Measurements from ENCODE around the gene ZNF469. TPM values are rescaled to one million over a fixed set of nuclear protein-coding genes. Genes with fewer than 3 reads are reported as not detected.

The ZNF469 gene
- total and polyA plus RNA-seq, 9 of the 15 experiments (the other 6 are each of a cell fraction or from before 2014, with no cell fraction given) = 0.01 to 0.04 TPM; not detected in 7

- CTCF ChIA-PET (ENCODE audit: low intra/inter-chr PET ratio) = no interaction called here
- TF ChIP-seq CHD7 (IDR thresholded peaks at IDR 0.05; ENCODE audit: low read depth, low read length) (no peak), JUND (IDR thresholded peaks at IDR 0.05; ENCODE audit: borderline replicate concordance, low read depth, low read length) (no peak), JUND (tag; IDR thresholded peaks at IDR 0.05; ENCODE audit: borderline replicate concordance, low read depth, low read length) (no peak), ZNF277 (CRISPR knock-in tag; IDR thresholded peaks at IDR 0.05; ENCODE audit: borderline replicate concordance) (no peak), GATAD2B (IDR thresholded peaks at IDR 0.05; ENCODE audit: borderline replicate concordance) (no peak), ZNF740 (CRISPR knock-in tag; IDR thresholded peaks at IDR 0.05) (no peak), ZNF740 (tag; IDR thresholded peaks at IDR 0.05) (no peak)
Observed at GRCh38 chr16:88344411-88345030, 38.2 kb upstream of the ZNF469 start.

More at GRCh38 chr16:88344411-88345030, 38.2 kb upstream of the ZNF469 start:
- POLR2A ChIA-PET = interaction anchor here (0.6 kb wide), 1 partner anchor 31 kb away, joined by 3 read pairs; no protein-coding TSS in a partner anchor
- Histone ChIP-seq H3K79me2 (ENCODE audit: control insufficient read depth, insufficient read depth, low read length) (no peaks in the 10 kb centered on the region), H3K9ac (ENCODE audit: insufficient read depth in 1 of 2, low read depth in 2 of 2, low read length in 2 of 2) (no peak overlapping the region), H3K9me3 (replicated peaks; ENCODE audit: control insufficient read depth, insufficient read depth, low read depth, low read length) (peaks cover 6% of the 10 kb centered on the region), H3K4me1 (replicated peaks in 1 of 2; ENCODE audit: control insufficient read depth in 2 of 2, insufficient read depth in 2 of 2, low read length in 2 of 2) (peaks cover 0 to 55% of the 10 kb centered on the region in 2 experiments; a peak in 2 of 5 replicates), H3K27me3 (ENCODE audit: control insufficient read depth in 2 of 2, insufficient read depth in 2 of 2, low read length in 2 of 2) (0 out of 5 replicates have a peak, but pooled peaks cover 0 to 4% of the 10 kb centered on the region in 2 experiments), H4K20me1 (replicated peaks; ENCODE audit: control insufficient read depth, insufficient read depth, low read length) (peaks cover 5% of the 10 kb centered on the region; the same call in 1 of the 2 replicates), H2AFZ (ENCODE audit: low read depth, low read length) (no peak overlapping the region), H3K4me3 (no peak overlapping the region), H3K36me3 (ENCODE audit: control insufficient read depth, insufficient read depth, low read length) (no peaks in the 10 kb centered on the region), H3K4me2 (ENCODE audit: insufficient read depth, low read length) (no peak overlapping the region), H3K9me1 (ENCODE audit: control insufficient read depth, insufficient read depth, low read length) (no peaks in the 10 kb centered on the region), H3K27ac (ENCODE audit: extremely low read depth, low read depth, low read length) (no peak overlapping the region)
- DNase-seq (ENCODE audit: extremely low read depth in 1 of 4, low spot score in 3 of 4) (no peak), FAIRE-seq (no peak), ATAC-seq (no peak)
- in situ Hi-C loops (cut with MboI) (no loop called here), intact Hi-C loops (cut with micrococcal nuclease) (no loop called here)
- BruUV-seq (replicated peaks) = no TSS peak
- 43% methylated on average over 19 of the region's 20 CpGs for WGBS (ENCODE audit: insufficient coverage, low coverage, missing lambda C conversion rate)

All from K562 (cell line).